AG10803 (cell line): Measurements from ENCODE around the gene ARID3B.

Experiments used
- DNase-seq: peaks from one replicate; pipeline ENCODE4 v3.0.0; 2010; ENCODE audit warnings: low read depth
- H3K4me3 ChIP-seq: 2 replicates; pipeline ENCODE4 v1.5.1; 2011; ENCODE audit warnings: mild to moderate bottlenecking, low read length, control low read depth
- CTCF ChIP-seq: conservative IDR thresholded peaks from 2 replicates; pipeline ENCODE4 v1.5.1; 2011; ENCODE audit warnings: mild to moderate bottlenecking, low read length, control low read depth, inconsistent platforms

The ARID3B gene

DNA sequence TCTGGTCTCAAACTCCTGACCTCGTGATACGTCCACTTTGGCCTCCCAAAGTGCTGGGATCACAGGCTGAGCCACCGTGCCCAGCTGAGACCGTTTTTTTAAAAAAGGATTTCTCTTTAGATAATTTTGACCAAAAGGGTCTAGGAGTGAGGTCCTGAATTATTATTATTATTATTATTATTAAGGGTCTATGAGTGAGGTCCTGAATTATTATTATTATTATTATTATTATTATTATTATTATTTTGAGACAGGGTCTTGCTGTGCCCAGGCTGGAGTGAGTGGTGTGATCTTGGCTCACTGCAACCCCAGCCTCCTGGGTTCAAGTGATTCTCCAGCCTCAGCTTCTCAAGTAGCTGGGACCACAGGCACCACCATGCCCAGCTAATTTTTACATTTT lies 20.6 kb upstream of the ARID3B start:
- no peak for DNase-seq
- no peak for TF ChIP-seq CTCF
- no peak overlapping the region for H3K4me3 ChIP-seq

- H3K4me3 ChIP-seq, result no peak overlapping the region
- TF ChIP-seq CTCF, result no peak
- DNase-seq, result no peak
Measured at GRCh38 chr15:74523982-74524381, 17.0 kb upstream of the ARID3B start.

DNA sequence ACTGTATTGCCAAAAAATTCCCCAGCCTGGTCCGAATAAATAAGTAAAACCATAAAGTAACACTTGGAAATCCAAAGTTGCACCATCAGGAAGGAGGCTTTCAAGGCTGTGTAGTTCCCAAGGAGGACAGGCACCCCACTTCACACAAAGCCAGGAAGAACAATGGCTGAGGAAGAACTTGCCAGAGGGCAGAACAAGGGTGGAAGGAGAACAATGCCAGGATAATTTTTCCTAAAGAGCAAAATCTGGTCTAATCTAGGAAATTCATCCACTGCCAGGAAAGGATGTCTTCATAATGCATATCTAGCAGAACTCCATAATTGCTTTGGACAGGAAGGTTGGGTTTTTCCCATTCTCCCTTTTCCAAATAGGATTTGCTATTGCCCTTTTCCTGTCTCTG lies 15.7 kb upstream of the ARID3B start:
- no peak overlapping the region for H3K4me3 ChIP-seq
- no peak for DNase-seq
- TF ChIP-seq CTCF, result no peak

GRCh38 chr15:74525945-74526344 lies 15.1 kb upstream of the ARID3B start:
- no peak for TF ChIP-seq CTCF
- DNase-seq, result peak; percentile 44
- H3K4me3 ChIP-seq, result no peak overlapping the region

DNA sequence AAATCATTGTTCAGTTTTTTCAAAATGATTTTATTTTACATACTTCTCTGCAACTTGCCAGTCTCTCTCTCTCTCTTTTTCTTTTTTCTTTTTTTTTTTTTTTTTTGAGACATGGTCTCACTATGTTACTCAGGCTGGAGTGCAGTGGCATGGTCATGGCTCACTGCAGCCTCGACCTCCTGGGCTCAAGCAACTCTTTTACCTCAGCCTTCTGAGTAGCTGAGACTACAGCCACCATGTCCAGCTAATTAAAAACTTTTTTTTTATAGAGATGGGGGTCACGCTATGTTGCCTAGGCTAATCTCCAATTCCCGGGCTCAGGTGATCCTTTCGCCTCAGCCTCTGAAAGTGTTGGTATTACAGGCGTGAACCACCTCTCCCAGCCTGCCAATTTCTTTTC lies 12.1 kb upstream of the ARID3B start:
- no peak for DNase-seq
- no peak overlapping the region for H3K4me3 ChIP-seq
- TF ChIP-seq CTCF, result no peak

GRCh38 chr15:74529921-74530320 lies 11.1 kb upstream of the ARID3B start:
- H3K4me3 ChIP-seq, result no peak overlapping the region
- TF ChIP-seq CTCF, result no peak
- DNase-seq, result no peak

DNA sequence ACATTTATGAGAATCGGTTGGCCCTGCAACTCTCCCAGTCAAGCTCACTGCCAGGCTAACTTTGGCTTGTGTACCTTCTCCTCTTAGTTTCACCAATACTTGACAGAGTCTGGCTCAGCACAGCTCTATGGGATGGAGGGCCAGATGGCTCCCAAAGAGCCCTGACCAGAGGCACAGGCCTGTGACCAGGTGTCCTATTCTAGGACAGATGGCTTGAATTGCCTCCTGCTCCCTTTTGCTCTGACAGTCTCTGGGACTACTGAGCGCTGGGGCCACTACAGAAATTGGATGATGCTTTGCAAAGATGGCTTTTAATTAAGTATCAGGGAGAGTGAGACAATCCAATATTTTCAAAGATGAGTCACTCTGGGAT lies 10.3 kb upstream of the ARID3B start:
- TF ChIP-seq CTCF, result no peak
- no peak overlapping the region for H3K4me3 ChIP-seq
- no peak for DNase-seq
